Neural progenitor cell (in vitro differentiated cells): ENCODE data around the gene MPV17L2.

Experiments used
- CTCF ChIP-seq: fragments of 200-600 bp; sonication (generic); IDR thresholded peaks from 2 replicates; pipeline ENCODE4 v1.5.1; 2017; ENCODE audit warnings: antibody characterized with exemption, mild to moderate bottlenecking
- EZH2 ChIP-seq: fragments of 200-600 bp; sonication (generic); IDR thresholded peaks from 2 replicates; pipeline ENCODE4 v1.6.1; 2017; ENCODE audit warnings: antibody characterized with exemption, mild to moderate bottlenecking, moderate library complexity
- EZH2phosphoT487 ChIP-seq: fragments of 200-600 bp; sonication (generic); IDR thresholded peaks from 2 replicates; pipeline ENCODE4 v1.6.1; 2017; ENCODE audit warnings: antibody characterized with exemption

- TF ChIP-seq CTCF (no peak), EZH2 (no peak), EZH2phosphoT487 (no peak)
Measured at GRCh38 chr19:18152817-18153555, 40.0 kb upstream of the MPV17L2 start, which contains the start of gene PIK3R2.
